ENCODE measurements around the gene DHRS12.

The DHRS12 gene

GRCh38 chr13:51803422-51804294 lies at the start of gene DHRS12:
Gene DHRS12, minus strand, starts transcription at chr13:51804163. Its CDS starts 4,504 bp downstream, at chr13:51799659.
- DNase-seq: peak; percentile 80 to 88

- no peak for DNase-seq
Measured at GRCh38 chr13:51849145-51850101, 45.5 kb upstream of the DHRS12 start.

- no peak for DNase-seq
Measured at GRCh38 chr13:51848674-51849073, 44.7 kb upstream of the DHRS12 start.

GRCh38 chr13:51846756-51847155 lies 42.8 kb upstream of the DHRS12 start:
- DNase-seq: no peak

GRCh38 chr13:51845574-51846318 lies 41.8 kb upstream of the DHRS12 start:
- DNase-seq: no peak

- peak in 1 of 2 donors; percentile 46 for DNase-seq
Measured at GRCh38 chr13:51844862-51845573, 41.1 kb upstream of the DHRS12 start, which contains the start of gene TMEM272. Gene TMEM272, minus strand, starts transcription at chr13:51845177. Its CDS starts 6,647 bp downstream, at chr13:51838530.

- DNase-seq: no peak
Measured at GRCh38 chr13:51843529-51843928, 39.6 kb upstream of the DHRS12 start.

- DNase-seq: no peak
Measured at GRCh38 chr13:51841732-51842131, 37.8 kb upstream of the DHRS12 start.

- no peak for DNase-seq
Measured at GRCh38 chr13:51840917-51841316, 37.0 kb upstream of the DHRS12 start.

GRCh38 chr13:51839711-51840540 lies 36.0 kb upstream of the DHRS12 start:
- DNase-seq: no peak

- DNase-seq: no peak
Measured at GRCh38 chr13:51838240-51838846, 34.4 kb upstream of the DHRS12 start.

GRCh38 chr13:51837016-51837415 lies 33.1 kb upstream of the DHRS12 start:
- no peak for DNase-seq

- no peak for DNase-seq
Measured at GRCh38 chr13:51834581-51835171, 30.7 kb upstream of the DHRS12 start.

GRCh38 chr13:51833980-51834379 lies 30.0 kb upstream of the DHRS12 start:
- DNase-seq: no peak

GRCh38 chr13:51832471-51833152 lies 28.6 kb upstream of the DHRS12 start:
- no peak for DNase-seq

- DNase-seq: no peak
Measured at GRCh38 chr13:51831519-51831918, 27.6 kb upstream of the DHRS12 start.

- no peak for DNase-seq
Measured at GRCh38 chr13:51829568-51829899, 25.6 kb upstream of the DHRS12 start.

- no peak for DNase-seq
Measured at GRCh38 chr13:51828730-51829567, 25.0 kb upstream of the DHRS12 start.

GRCh38 chr13:51827254-51827653 lies 23.3 kb upstream of the DHRS12 start:
- no peak for DNase-seq
